Measurements from ENCODE around the gene PLEKHA7.

DNA sequence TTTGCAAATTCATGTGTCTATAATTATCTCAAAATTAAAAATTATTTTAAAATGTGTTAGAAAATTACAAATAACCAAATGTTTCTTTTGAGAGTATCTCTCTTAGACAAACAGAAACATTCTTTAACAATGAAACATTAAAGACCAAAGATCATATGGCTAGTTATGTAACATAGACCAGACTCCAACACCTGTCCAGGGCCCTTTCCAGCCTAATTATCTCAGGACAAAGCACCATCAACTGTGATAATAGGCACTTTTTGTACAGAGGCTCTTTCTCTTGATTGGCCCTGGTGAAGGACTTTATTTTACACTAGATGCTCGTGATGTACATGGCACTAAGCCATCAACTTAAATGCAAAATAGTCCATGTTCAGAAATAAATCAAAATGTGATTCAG is 5.0 kb upstream of the PLEKHA7 start:
- TF ChIP-seq, protein P1, sequence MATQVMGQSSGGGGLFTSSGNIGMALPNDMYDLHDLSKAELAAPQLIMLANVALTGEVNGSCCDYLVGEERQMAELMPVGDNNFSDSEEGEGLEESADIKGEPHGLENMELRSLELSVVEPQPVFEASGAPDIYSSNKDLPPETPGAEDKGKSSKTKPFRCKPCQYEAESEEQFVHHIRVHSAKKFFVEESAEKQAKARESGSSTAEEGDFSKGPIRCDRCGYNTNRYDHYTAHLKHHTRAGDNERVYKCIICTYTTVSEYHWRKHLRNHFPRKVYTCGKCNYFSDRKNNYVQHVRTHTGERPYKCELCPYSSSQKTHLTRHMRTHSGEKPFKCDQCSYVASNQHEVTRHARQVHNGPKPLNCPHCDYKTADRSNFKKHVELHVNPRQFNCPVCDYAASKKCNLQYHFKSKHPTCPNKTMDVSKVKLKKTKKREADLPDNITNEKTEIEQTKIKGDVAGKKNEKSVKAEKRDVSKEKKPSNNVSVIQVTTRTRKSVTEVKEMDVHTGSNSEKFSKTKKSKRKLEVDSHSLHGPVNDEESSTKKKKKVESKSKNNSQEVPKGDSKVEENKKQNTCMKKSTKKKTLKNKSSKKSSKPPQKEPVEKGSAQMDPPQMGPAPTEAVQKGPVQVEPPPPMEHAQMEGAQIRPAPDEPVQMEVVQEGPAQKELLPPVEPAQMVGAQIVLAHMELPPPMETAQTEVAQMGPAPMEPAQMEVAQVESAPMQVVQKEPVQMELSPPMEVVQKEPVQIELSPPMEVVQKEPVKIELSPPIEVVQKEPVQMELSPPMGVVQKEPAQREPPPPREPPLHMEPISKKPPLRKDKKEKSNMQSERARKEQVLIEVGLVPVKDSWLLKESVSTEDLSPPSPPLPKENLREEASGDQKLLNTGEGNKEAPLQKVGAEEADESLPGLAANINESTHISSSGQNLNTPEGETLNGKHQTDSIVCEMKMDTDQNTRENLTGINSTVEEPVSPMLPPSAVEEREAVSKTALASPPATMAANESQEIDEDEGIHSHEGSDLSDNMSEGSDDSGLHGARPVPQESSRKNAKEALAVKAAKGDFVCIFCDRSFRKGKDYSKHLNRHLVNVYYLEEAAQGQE (IDR thresholded peaks at IDR 0.05; ENCODE audit: insufficient read depth in 1 of 2, low read depth in 2 of 2, low read length in 2 of 2), result no peak
- TF ChIP-seq POLR2AphosphoS5 (IDR thresholded peaks at IDR 0.05; ENCODE audit: low read depth, low read length), result no peak

Data from PFSK-1 (cell line).